B cell (primary cell): ENCODE results near the gene FMNL1. TPM values are rescaled to one million over a fixed set of nuclear protein-coding genes. Genes with fewer than 3 reads are reported as not detected.

Experiments used
- ATAC-seq: fragments of 200-7000 bp; cut with Tn5 transposase; one replicate; pipeline ENCODE4 v1.10.0; 2021; ENCODE audit warnings: low read depth, mild to moderate bottlenecking, moderate number of reproducible peaks, moderate library complexity
- CTCF ChIA-PET: fragments of 350-600 bp; sonication (Branson Sonifier 250); formaldehyde crosslinking; loops from one replicate; lab custom pipeline; 2021; ENCODE audit warnings: antibody characterized with exemption, inconsistent platforms; lab: Charles Lee
- POLR2A ChIA-PET: fragments of 350-600 bp; sonication (Branson Sonifier 250); formaldehyde crosslinking; loops from one replicate; lab custom pipeline; 2021; ENCODE audit warnings: antibody characterized with exemption; lab: Charles Lee
- DNase-seq: peaks from one replicate; pipeline ENCODE4 v3.0.0; 2013
- H2AFZ ChIP-seq: 2 replicates; pipeline ENCODE4 v1.6.1; 2012; ENCODE audit warnings: mild to moderate bottlenecking, low read depth, low read length; ENCODE audit not compliant: insufficient read depth, poor library complexity, severe bottlenecking
- H3K27ac ChIP-seq, 2 donors: 1 replicate in 1 of 2; 2 replicates in 1 of 2; pipeline ENCODE4 v1.5.1; 2012 to 2013; ENCODE audit warnings: low read length in 2 of 2, mild to moderate bottlenecking in 2 of 2, moderate library complexity in 1 of 2
- H3K27me3 ChIP-seq, 4 experiments: fragments of 200-600 bp in 1 of 4; sonication (generic) in 1 of 4; replicated peaks in 1 of 4; 1 replicate in 2 of 4; 2 replicates in 2 of 4; pipeline versions ENCODE4 v1.6.1 to v1.7.0; 2013 to 2016; ENCODE audit warnings: low read length in 3 of 4, mild to moderate bottlenecking in 2 of 4, mixed read lengths in 1 of 4, moderate library complexity in 1 of 4; ENCODE audit not compliant: insufficient read depth in 4 of 4, control insufficient read depth in 3 of 4; ENCODE audit errors: control extremely low read depth in 1 of 4
- H3K36me3 ChIP-seq, 2 experiments: replicated peaks in 1 of 2; 1 replicate in 1 of 2; 2 replicates in 1 of 2; pipeline versions ENCODE4 v1.6.1 to v1.7.1; 2013; ENCODE audit warnings: low read length in 1 of 2; ENCODE audit not compliant: insufficient read depth in 2 of 2, control insufficient read depth in 1 of 2; ENCODE audit errors: control extremely low read depth in 1 of 2, extremely low read depth in 1 of 2
- H3K4me1 ChIP-seq, 2 donors: fragments of 200-600 bp in 1 of 2; sonication (generic) in 1 of 2; 1 replicate in 1 of 2; 2 replicates in 1 of 2; pipeline versions ENCODE4 v1.5.1 to v1.6.1; 2013 to 2017; ENCODE audit warnings: low read length in 2 of 2; ENCODE audit not compliant: control insufficient read depth in 2 of 2, insufficient read depth in 2 of 2
- H3K4me2 ChIP-seq: replicated peaks from 2 replicates; pipeline ENCODE3; 2012; ENCODE audit warnings: mild to moderate bottlenecking, low read depth, low read length; ENCODE audit not compliant: poor library complexity, severe bottlenecking
- H3K4me3 ChIP-seq, 5 experiments: fragments of 200-600 bp in 1 of 5; sonication (generic) in 1 of 5; 1 replicate in 3 of 5; 2 replicates in 2 of 5; pipeline versions ENCODE4 v1.5.1 to v1.7.0; 2011 to 2016; ENCODE audit warnings: low read length in 4 of 5, mild to moderate bottlenecking in 4 of 5, low read depth in 2 of 5, control low read depth in 1 of 5, moderate library complexity in 1 of 5; ENCODE audit not compliant: insufficient read depth in 1 of 5; ENCODE audit errors: control extremely low read depth in 1 of 5, extremely low read depth in 1 of 5
- H3K79me2 ChIP-seq: fragments of 200-600 bp; sonication (generic); one replicate; pipeline ENCODE4 v1.6.0; 2016; ENCODE audit warnings: low read length; ENCODE audit not compliant: control insufficient read depth, insufficient read depth
- H3K9ac ChIP-seq: fragments of 200-600 bp; sonication (generic); 2 replicates; pipeline ENCODE4 v1.6.1; 2017; ENCODE audit warnings: mild to moderate bottlenecking, low read length, moderate library complexity
- H3K9me3 ChIP-seq, 3 donors: one replicate each; pipeline versions ENCODE4 v1.6.1 to v1.7.1; 2013; ENCODE audit warnings: low read length in 2 of 3; ENCODE audit not compliant: control insufficient read depth in 2 of 3, insufficient read depth in 1 of 3; ENCODE audit errors: control extremely low read depth in 1 of 3
- H4K20me1 ChIP-seq: 2 replicates; pipeline ENCODE4 v1.6.0; 2012; ENCODE audit warnings: mild to moderate bottlenecking, low read length; ENCODE audit not compliant: insufficient read depth, control insufficient read depth, poor library complexity, severe bottlenecking
- H3K27ac Mint-ChIP-seq: one replicate; pipeline ENCODE4 v1.8.0; 2021; ENCODE audit warnings: mixed read lengths
- H3K27me3 Mint-ChIP-seq: one replicate; pipeline ENCODE4 v1.8.0; 2021; ENCODE audit warnings: mixed read lengths
- H3K4me1 Mint-ChIP-seq: one replicate; pipeline ENCODE4 v1.8.0; 2021; ENCODE audit warnings: mixed read lengths
- H3K4me3 Mint-ChIP-seq: one replicate; pipeline ENCODE4 v1.8.0; 2021; ENCODE audit warnings: mixed read lengths
- H3K9me3 Mint-ChIP-seq: one replicate; pipeline ENCODE4 v1.8.0; 2022; ENCODE audit warnings: mixed read lengths; ENCODE audit not compliant: insufficient read depth
- CTCF ChIP-seq: fragments of 200-600 bp; IDR thresholded peaks from one replicate; pipeline ENCODE4 v1.8.0; 2022; ENCODE audit warnings: antibody characterized with exemption, mild to moderate bottlenecking
- EZH2 ChIP-seq: IDR thresholded peaks from 2 replicates; pipeline ENCODE4 v1.6.1; 2012; ENCODE audit warnings: borderline replicate concordance, low read depth, mild to moderate bottlenecking, moderate library complexity, low read length; ENCODE audit not compliant: insufficient read depth, poor library complexity, severe bottlenecking
- WGBS: methylation state at CpG from one replicate; pipeline ENCODE4 v1.1.5; 2013; ENCODE audit warnings: missing lambda C conversion rate; ENCODE audit not compliant: insufficient coverage; 5-methylcytosine and 5-hydroxymethylcytosine counted together
- intact Hi-C: fragments of 100-400 bp; cut with micrococcal nuclease; formaldehyde crosslinking; loops from one replicate; pipeline ENCODE4 v1.10.0; 2022
- polyA plus RNA-seq: library from polyadenylated mRNA; depleted of rRNA; stranded (reverse); fragments of >200 nt; gene quantifications from 2 replicates; pipeline ENCODE4 v1.2.3, GENCODE V29; 2012
- total RNA-seq, 2 donors: library from RNA; stranded (reverse); fragments of 120-200 nt in 1 of 2; gene quantifications; 1 replicate in 1 of 2; 2 replicates in 1 of 2; pipeline versions ENCODE4 v1.2.3 to v1.2.4, GENCODE V29; 2013 to 2022

FMNL1 gene
- total and polyA plus RNA-seq, 2 donors (not counting 1 experiment from before 2014, with no cell fraction given), result 386 to 663 TPM

GRCh38 chr17:45283711-45284110 lies 62.0 kb downstream of the FMNL1 start:
- no peak overlapping the region for H3K4me3 ChIP-seq
- no peak overlapping the region for H3K4me2 ChIP-seq
- H3K79me2 ChIP-seq, result peaks cover 45% of the 10 kb centered on the region
- no peak overlapping the region for H3K4me3 Mint-ChIP-seq
- H4K20me1 ChIP-seq, result peaks cover 10% of the 10 kb centered on the region
- H3K27me3 Mint-ChIP-seq, result no peaks in the 10 kb centered on the region
- H3K36me3 ChIP-seq, result peaks cover 4 to 75% of the 10 kb centered on the region in 2 experiments
- DNase-seq (no peak), ATAC-seq (no peak)
- no peak for TF ChIP-seq CTCF
- no peak for TF ChIP-seq EZH2
- intact Hi-C loops, result no loop called here
- ChIA-PET CTCF (interaction anchor here (1.0 to 17.0 kb wide), 16 partner anchors 8 to 105 kb away, joined by 3 to 520 read pairs (median 5); partner anchors contain the start of gene MAP3K14), POLR2A (interaction anchor here (0.5 to 1.8 kb wide), 4 partner anchors 12 to 33 kb away, joined by 4 to 6 read pairs (median 4); partner anchors contain the start of gene MAP3K14)
- H3K4me1 ChIP-seq, result peaks cover 0 to 8% of the 10 kb centered on the region in 2 donors
- no peaks in the 10 kb centered on the region for H3K9me3 Mint-ChIP-seq
- peak overlapping the region; percentile 61 for H3K27ac Mint-ChIP-seq
- H3K9me3 ChIP-seq, result no peaks in the 10 kb centered on the region
- no peak overlapping the region for H3K9ac ChIP-seq
- 90% methylated on average over 5 of the region's 10 CpGs for WGBS
- peaks cover 4% of the 10 kb centered on the region for H3K4me1 Mint-ChIP-seq
- H2AFZ ChIP-seq, result no peak overlapping the region
- H3K27ac ChIP-seq, result no peak overlapping the region
- no peaks in the 10 kb centered on the region for H3K27me3 ChIP-seq
